Measurements from ENCODE around the gene FTSJ3. TPM values are rescaled to one million over a fixed set of nuclear protein-coding genes. Genes with fewer than 3 reads are reported as not detected.

FTSJ3 gene
- total RNA-seq, 1 donor from 2014 or later, result 44.7 TPM

GRCh38 chr17:63773272-63774140, 54.0 kb downstream of the FTSJ3 start, which contains the start of gene CCDC47:
TSS of gene CCDC47 (minus strand) at chr17:63773597. CDS start at chr17:63766175, 7,422 bp downstream.
- peak; percentile 98 to 99 for TF ChIP-seq POLR2AphosphoS5 (IDR thresholded peaks at IDR 0.05; ENCODE audit: insufficient read depth in 1 of 2, low read depth in 1 of 2)
- TF ChIP-seq CTCF (IDR thresholded peaks at IDR 0.05), result no peak
- peak; percentile 59 to 97 for TF ChIP-seq POLR2A (IDR thresholded peaks at IDR 0.05)
- peak; percentile 99 to 100 for DNase-seq (ENCODE audit: extremely low spot score in 2 of 2)
- intact Hi-C loops (cut with DNase I), result no loop called here
- Histone ChIP-seq H3K4me1 (peaks cover 49% of the 10 kb centered on the region), H3K27ac (peak within 1 kb of the TSS; percentile 89), H3K9me3 (no peaks in the 10 kb centered on the region), H3K4me3 (peak within 1 kb of the TSS; percentile 70 to 73), H3K27me3 (no peaks in the 10 kb centered on the region), H3K36me3 (no peaks in the 10 kb centered on the region)

- no peak for TF ChIP-seq CTCF (IDR thresholded peaks at IDR 0.05)
- Histone ChIP-seq H3K9me3 (no peaks in the 10 kb centered on the region), H3K4me1 (peaks cover 45% of the 10 kb centered on the region), H3K36me3 (no peaks in the 10 kb centered on the region), H3K4me3 (peak overlapping the region; percentile 70 to 73), H3K27ac (peak overlapping the region; percentile 89), H3K27me3 (no peaks in the 10 kb centered on the region)
- intact Hi-C loops (cut with DNase I), result no loop called here
- DNase-seq (ENCODE audit: extremely low spot score in 2 of 2), result no peak
Observed at GRCh38 chr17:63772801-63773271, 54.6 kb downstream of the FTSJ3 start.

Other genes starting within 250 kb of the FTSJ3 start
- gene TACO1, start 226.8 kb downstream of the FTSJ3 start, total RNA-seq, result 20.9 TPM
- 35.4 TPM for gene MAP3K3, start 205.2 kb downstream of the FTSJ3 start, total RNA-seq
- gene LIMD2, start 127.5 kb downstream of the FTSJ3 start, total RNA-seq, result 22.6 TPM
- gene STRADA, start 85.9 kb downstream of the FTSJ3 start, total RNA-seq, result 19.4 TPM
- 66.5 TPM for gene CCDC47, start 54.1 kb downstream of the FTSJ3 start, total RNA-seq
- gene DDX42, start 53.5 kb downstream of the FTSJ3 start, total RNA-seq, result 121 TPM
- gene PSMC5, start 232 bp downstream of the FTSJ3 start, total RNA-seq, result 92.3 TPM
- gene SMARCD2, start 15.0 kb upstream of the FTSJ3 start, total RNA-seq, result 146 TPM
- not detected for gene CSH2, start 46.0 kb upstream of the FTSJ3 start, total RNA-seq
- gene GH2, start 54.3 kb upstream of the FTSJ3 start, total RNA-seq, result not detected
- gene CSH1, start 68.9 kb upstream of the FTSJ3 start, total RNA-seq, result not detected
- gene CSHL1, start 83.6 kb upstream of the FTSJ3 start, total RNA-seq, result not detected
- not detected for gene GH1, start 91.2 kb upstream of the FTSJ3 start, total RNA-seq
- 3.9 TPM for gene CD79B, start 104.7 kb upstream of the FTSJ3 start, total RNA-seq
- 0.98 TPM for gene SCN4A, start 145.3 kb upstream of the FTSJ3 start, total RNA-seq
- not detected for gene PRR29, start 170.7 kb upstream of the FTSJ3 start, total RNA-seq
- gene ICAM2, start 193.0 kb upstream of the FTSJ3 start, total RNA-seq, result 55.7 TPM